Embryonic facial prominence (tissue), 1 donor: Measurements from ENCODE around the gene AICDA.
"Not testable (repeated sequence)": the region's sequence is repeated elsewhere in the genome, so short reads cannot be mapped to it uniquely, and the experiment has no call there.

Source experiments
- DNase-seq: peaks from one replicate; pipeline ENCODE4 v3.0.0-alpha.2; 2016; ENCODE audit errors: extremely low spot score

AICDA gene

DNA sequence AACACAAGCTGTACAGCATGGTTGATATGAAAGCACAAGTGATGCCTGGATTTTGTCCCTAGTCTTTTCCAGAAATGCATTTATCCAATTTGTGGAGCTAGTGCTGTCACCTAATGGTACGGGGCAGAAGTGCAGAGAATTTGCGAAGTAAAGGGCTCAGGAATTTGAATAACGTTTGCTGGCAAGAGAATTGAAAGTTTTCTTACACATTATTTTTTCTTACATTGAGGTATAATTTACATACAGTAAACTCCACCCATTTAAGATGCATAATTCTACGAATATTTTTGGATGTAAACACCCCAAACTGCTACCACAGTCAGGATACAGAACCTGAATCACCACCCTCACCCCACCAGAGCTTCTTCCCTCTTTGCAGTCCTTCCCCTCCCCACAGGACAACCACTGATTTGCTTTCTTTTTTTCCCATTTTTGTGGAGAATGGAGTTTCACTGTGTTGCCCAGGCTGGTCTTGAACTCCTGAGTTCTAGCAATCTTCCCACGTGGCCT is 3.5 kb downstream of the AICDA start:
- no peak for DNase-seq

DNA sequence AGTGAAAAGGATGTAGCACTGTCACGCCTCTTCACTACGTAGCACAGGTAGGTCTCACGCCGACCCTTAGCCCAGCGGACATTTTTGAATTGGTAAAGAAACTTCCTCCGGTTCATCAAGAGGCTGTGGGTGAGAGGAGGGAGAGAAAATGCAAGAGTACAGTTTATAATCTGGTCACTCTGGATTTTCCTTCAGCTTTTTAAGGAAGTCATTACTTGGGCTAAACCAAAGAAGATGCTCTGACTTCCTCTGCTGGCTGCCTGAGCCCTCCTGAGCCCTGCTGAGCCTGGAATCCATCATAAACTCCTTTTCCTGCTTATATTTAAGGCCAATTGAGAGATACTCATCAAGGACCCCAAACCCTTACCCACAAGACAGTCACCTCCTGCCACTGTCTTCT is 5.8 kb downstream of the AICDA start:
- DNase-seq = no peak

DNA sequence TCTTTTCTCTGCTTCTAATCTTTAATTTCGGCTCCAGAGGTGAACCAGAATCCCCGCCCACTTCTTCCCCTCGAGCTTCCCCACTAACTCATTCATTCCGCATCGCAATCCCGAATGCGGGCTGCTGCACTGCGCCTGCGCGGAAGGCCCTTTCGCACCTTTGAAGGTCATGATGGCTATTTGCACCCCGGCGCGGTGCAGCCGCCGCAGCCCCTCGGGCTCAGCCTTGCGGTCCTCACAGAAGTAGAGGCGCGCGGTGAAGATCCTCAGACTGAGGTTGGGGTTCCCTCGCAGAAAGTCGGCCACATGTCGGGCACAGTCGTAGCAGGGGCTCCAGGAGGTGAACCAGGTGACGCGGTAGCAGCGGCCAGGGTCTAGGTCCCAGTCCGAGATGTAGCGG is 7.6 kb downstream of the AICDA start:
- DNase-seq = no peak

DNA sequence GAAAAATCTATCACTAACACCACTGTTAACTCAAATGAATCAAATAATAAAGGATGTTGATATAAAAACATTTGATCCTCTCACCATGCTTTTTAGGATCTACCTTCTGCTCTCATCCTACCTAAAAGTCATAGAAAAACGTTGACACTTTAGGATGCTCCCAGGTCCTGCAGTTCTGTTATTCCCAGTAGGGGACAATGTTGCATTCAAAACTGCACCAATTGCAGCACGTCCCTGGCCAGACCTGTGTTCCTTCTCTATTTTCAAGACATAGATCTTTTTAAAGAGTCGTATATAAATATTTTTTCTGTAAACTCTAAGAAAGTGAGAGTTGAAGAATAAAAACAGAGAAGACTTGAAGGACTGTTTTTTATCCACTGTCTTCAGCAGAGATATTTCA is 8.8 kb downstream of the AICDA start:
- no peak for DNase-seq

DNA sequence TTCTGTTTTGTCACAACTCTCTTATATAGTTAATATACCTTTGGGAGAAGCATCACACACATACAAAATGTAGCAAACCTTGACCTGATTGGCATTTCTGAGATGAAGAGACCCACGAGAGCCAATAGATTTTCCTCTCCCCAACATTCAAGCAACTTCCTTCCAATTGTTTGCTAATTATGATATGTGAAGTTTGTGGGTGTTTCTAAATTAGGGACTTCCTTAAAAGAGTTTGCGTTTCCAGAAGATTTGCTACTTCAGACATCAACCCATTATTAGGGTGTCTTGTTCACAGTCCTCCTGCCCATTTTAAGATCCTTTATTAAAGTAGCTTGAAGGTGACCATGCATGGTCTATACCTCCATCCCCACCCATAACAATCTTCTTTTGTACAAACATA is 9.4 kb downstream of the AICDA start:
- no peak for DNase-seq

DNA sequence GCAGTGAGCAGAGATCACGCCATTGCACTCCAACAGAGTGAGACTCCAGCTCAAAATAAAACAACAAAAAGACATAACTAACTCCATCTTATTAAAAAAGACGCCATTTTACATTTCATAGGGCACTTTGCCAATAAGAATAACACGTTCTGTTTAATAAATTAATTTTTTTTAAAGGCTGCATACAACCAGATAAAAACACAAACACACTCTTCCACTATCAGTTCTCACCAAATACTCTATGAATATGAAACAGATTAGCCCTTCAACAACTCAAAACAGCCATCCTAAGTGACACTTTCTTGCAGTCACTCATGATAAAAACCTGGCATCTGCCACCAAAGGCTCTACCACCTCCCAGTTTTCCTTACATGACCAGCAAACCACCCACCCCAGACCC is 16.1 kb downstream of the AICDA start:
- DNase-seq = no peak

DNA sequence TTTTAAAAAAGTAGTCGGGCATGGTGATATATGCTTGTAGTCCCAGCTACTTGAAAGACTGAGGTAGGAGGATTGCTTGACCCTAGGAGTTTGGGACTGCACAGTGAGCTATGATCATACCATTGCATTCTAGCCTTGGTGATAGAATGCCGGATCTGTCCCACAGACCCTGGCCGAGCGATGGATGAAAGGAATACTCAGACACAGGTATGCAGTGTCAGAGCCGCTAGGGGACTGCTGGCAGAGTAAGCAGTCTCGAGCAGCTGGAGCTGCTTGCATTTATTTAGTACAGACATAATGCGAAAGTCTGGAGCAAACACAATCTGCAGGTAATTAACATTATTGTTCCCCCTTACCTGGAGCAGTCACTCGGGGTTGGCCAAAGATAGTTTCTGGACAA is 18.6 kb downstream of the AICDA start:
- no peak for DNase-seq

DNA sequence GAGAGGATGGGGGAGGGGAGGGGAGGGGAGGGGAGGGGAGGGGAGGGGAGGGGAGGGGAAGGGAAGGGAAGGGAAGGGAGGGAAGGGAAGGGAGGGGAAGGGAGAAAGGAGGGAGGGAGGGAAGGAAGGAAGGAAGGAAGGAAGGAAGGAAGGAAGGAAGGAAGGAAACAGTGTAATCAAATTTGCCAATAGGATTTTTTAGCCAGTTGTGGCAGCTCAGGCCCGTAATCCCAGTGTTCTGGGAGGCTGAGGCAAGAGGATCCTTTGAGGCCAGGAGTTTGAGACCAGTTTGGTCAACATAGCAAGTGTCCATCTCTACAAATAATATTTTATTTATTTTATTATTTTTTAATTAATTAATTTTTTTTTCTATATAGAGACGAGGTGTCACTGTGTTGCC is 19.4 kb downstream of the AICDA start:
- DNase-seq = no peak

DNA sequence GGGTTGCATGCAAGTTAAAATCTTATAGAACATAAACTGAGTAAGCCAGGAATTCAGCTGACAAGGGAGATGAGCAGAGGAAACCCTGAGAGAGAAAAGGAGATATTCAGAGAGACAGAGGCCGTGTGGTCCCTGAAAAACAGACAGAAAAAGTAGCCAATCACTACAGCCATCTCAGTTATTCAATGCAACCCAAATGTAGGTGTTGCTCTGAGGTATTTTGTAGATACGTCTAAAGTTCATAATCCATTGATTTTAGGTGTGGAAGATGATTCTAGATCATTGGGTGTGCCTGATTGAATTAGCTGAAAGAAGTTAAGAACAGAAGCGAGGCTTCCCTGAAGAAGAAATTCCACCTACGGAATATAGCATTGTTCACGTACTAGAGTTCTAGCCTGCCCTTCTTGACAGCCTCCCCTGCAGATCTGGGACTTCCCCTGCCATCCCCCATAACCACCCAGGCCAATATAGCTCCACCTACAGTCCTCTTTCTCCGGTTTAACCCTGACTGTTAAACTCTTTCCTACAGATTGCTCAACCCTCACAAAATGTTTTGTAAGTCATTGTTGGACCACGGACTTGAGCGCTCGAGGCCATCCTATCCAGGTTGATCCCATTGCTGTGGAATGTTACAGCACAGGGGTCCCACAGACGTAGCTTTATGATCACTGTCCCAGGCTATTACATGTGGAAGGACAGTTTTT is 21.7 kb downstream of the AICDA start:
- DNase-seq = no peak

DNA sequence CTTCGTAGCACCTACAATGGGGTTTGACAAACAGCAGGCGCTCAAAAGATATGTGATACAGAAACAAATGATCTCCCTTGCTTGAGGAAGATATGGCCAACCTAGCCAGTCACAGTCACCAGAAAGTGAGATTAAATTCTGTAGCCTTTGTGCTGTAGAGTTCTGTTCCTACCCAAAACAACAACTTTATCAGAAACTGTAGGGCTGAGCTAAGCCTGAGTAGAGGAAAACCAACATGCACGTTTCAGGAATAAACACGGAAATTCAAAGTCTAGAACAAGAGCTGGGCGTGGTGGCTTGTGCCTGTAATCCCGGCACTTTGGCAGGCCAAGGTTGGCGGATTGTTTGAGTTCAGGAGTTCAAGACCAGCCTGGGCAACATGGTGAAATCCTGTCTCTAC is 23.0 kb downstream of the AICDA start:
- no peak for DNase-seq

DNA sequence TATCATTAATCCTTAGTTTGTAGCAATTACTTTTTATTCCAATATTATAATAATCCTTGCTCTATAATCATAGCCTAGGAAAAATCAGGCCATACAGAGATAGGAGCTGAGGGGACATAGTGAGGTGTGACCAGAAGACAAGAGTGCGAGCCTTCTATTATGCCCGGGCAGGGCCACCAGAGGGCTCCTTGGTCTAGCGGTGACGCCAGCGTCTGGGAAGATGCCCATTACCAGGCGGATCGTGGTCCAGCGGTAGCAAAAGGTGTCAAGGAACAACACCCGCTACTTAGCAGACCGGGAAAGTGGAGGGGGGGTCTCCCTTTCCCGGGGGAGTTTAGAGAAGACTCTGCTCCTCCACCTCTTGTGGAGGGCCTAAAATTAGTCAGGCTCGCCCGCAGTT is 28.2 kb downstream of the AICDA start:
- not testable (repeated sequence) for DNase-seq

DNA sequence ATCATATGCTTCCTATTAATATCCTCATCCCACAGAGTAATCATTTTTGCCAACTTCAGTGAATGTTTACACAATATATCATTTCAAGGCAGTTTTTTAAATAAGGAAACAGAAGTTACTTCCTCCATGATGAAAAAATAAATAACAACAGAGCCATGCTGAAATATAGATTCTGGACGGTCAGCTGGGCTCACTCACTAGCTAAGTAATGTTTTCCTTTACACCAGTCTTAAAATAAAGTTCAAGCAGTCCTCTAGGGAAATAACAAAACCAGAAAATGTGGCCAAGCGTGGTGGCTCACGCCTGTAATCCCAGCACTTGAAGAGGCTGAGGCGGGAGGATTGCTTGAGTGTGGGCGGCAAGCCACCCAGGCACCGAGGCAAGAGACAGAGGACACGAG is 28.7 kb downstream of the AICDA start:
- no peak for DNase-seq

DNA sequence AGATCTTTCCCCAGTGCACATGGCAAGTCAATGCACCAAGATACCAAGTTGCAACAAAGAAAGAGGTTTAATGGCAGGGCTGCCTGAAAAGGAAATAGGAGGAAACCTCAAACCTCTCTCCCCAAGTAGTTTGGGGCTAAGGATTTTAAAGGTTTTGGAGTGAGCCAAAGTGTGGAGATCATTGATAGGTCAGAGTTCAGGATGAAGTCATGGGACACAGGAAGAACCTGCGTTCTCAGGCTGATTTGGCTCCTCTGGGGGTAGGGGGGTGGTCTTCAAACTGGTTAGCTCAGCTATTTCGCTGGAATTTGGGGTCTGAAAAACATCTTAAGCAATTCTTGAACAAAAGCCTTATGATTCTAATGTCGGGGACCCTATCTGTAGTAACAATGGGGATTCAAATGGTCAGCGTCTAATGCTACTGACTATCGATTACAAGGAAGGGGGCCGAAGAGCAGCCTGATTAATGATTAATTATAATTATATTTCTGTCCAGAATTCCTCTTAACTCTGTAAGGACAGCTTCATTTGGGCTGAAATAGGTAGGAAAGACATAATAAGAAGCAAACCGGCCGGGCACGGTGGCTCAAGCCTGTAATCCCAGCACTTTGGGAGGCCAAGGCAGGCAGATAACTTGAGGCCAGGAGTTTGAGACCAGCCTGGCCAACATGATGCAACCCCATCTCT is 31.4 kb downstream of the AICDA start:
- DNase-seq = no peak

DNA sequence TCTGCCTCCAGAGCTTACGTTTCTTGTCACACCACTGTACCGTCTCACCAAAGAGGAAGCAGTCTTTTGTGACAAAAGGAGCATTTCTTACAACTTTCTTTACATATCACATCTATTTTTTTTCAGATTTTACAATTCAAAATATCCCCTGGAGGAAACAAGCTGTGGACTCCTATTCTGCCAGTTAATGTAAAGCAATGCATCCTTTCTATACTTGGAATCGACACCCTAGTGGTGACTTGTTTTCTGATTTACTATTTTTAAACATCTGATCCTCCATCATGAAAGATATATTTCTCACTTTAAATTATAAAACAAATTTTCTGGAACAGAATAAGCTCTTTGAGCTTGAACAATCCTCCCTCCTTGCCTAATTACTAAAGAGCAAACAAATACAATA is 34.8 kb downstream of the AICDA start:
- DNase-seq = no peak

DNA sequence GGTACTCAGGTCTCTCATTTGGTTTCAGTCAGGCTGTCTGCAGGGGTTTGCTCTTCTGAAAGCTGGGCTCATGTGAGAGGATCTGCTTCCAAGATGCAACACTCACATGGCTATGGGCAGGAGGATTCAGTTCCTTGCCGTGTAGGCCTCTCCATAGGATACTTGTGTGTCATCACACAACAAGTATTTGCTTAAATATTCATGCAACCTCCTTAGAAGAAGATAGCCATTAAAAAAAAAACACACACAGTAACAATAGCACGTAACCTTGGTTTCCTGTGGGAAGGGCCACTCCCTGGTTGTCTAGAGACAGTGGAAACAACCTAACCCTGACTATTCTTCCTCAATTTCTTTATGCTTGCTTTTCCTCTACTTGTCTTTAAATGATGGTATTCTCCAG is 40.2 kb downstream of the AICDA start:
- no peak for DNase-seq

DNA sequence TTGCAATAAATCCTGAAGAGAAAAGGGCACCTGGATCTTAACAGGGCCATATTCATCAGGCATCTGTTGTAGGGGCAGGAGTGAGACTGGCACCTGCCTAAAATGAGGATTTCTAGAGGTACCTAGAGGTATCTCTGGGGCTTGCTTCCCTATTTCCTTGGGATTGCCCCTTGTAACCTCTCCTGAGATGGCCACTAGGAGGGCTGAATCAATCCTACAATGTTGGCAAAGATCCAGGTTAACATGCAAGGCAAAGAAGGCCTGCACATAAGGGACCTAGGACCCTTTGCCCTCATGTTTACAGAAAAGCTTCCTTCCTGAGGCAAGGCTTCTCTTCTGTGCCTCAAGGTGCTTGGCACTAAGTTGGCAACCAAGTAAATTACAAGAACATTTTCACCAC is 46.1 kb downstream of the AICDA start:
- no peak for DNase-seq

DNA sequence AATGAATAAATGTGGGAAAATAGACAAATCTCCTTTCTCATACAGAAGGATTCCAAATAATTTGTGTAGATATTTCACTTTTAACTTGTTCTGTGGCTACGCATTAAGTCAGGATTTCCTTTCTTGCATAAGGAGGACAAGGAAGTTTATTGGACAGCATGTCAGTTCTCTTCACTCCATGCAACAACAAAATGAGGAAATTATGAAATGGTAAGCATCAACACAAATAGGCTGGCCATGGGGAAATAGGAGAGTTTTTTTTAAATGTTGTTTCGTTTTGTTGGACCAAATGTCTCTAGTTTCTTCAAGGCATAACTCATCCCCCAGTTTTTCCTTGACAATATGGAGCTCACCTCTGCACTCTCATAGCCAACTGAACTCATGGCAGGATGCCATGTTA is 46.6 kb downstream of the AICDA start:
- not testable (repeated sequence) for DNase-seq

DNA sequence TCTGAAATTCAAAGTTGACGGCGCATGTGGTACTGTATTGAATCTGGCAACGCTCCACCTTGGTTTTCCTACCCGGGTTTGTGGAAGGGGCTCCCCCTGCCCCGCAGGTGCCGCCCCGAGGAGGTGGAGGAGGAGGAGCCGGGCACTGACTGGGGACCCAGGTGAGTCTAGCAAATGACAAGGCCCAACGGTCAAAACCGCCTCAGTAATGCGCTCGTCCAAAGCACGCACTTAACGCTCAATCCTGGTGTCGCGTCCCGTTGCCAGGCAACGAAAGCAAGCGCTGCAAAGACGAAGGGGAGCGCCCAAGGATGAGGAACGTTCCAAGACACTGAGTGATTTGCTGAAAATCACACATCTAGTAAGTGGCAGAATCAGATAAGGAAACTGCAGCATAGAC is 48.0 kb downstream of the AICDA start:
- DNase-seq = no peak

DNA sequence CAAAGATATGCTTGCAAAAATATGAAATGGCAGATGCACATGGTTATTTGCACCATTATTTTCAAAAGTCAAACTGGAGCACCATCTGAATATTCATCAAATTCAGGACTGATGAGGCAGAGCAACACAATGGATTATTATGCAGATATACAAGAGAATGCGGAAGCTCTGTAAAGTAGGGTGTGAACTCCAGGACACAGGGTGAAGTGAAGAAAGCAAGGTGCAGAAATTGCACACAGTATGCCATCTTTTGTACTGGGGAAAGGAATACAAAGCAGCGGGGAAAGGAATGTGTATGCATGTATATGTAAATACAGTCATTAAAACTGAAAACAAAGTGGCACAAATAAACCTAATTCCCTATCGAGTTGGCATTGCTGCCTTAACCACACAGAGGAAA is 49.3 kb downstream of the AICDA start:
- DNase-seq = no peak

DNA sequence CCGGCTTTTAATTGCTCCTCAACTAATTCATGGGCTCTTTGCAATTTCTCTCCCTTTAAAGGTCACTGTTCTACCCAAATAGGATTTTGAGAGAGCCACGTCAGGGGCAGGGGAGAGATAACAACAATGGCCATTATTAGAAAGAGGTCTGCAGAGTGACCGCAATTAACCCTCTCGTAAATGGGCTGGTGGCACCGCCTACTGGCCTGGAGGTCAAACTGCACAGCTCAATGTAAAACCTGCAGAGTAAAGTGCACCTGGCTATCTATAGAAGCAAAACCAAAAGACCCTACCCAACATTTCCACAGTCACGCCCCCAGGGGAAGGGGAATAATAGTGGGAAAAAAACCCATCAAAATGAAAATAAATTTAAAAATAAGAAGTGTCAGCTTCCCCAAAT is 50.3 kb downstream of the AICDA start:
- no peak for DNase-seq

DNA sequence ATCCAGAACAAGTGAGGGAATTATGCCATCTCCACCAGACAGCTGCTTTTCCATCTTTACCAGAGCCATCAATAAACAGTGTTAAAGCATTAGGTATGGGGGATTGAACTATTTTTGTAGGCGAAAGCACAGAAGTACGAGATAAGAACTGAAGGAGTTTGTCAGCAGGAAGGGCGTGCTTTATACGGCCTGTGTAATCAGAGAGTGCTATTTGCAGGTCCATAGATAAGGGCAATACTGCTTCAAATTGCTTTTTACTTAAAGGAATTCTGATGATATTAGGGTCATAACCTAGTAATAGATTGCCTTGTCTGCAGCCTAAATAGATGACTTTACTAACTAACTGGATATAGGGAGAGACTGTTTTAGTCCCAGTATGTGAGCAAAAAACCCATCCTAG is 51.6 kb downstream of the AICDA start:
- DNase-seq = no peak

DNA sequence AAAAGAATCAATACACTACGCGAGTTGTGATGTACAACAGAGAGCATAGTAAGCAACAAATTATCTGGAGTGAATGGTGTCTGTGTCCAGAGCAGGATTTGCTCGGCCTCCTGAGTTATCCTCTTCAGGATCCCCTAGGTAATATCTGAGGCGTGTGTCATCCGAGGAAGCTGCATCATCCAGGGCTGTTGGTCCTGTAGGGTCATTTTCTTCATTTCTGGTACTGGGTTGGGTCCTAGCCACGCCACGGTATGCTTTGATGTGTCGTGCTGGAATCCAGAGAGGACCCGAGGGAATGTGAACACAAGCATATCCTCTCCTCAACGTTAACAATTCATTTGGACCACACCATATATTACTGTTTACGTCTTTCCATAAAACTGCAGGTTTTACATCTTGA is 53.0 kb downstream of the AICDA start:
- DNase-seq = no peak

DNA sequence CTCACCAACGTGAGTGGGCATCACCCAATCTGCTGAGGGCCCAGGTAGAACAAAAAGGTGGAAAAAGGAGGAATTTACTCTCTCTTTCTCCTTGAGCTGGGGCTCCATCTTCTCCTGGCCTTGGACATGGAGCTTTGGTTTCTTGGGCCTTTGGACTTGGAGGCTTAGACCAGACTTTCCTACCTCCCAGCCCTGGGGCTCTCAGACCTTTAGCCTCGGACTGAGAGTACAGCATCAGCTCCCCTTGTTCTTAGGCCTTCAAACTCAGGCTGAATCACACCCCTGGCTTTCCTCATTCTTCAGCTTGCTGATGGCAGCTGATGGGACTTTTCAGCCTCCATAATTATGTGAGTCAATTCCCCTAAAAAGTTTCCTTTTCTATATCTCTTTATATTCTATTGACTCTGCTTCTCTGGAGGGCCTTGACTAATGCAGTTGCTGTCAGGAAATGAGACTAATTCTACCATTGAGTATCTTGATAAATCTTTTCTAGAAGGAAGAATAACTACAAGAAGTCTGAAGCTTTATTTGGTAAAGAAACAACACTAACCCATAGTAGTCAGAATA is 56.0 kb downstream of the AICDA start:
- no peak for DNase-seq
